H9 (cell line): ENCODE data around the gene HS1BP3. TPM values are rescaled to one million over a fixed set of nuclear protein-coding genes. Genes with fewer than 3 reads are reported as not detected.

Experiments used
- DNase-seq: peaks from one replicate; pipeline ENCODE4 v3.0.0-alpha.2; 2017
- H2AFZ ChIP-seq: one replicate; pipeline ENCODE4 v1.6.1; 2013; ENCODE audit warnings: mild to moderate bottlenecking, low read length, control low read depth, moderate library complexity
- H2AK5ac ChIP-seq: 2 replicates; pipeline ENCODE4 v1.6.1; 2013; ENCODE audit warnings: low read length, control low read depth, mixed read lengths; ENCODE audit not compliant: insufficient read length
- H2BK120ac ChIP-seq: one replicate; pipeline ENCODE4 v1.6.1; 2013; ENCODE audit warnings: low read depth, mild to moderate bottlenecking, low read length, control low read depth, inconsistent platforms; ENCODE audit not compliant: poor library complexity, severe bottlenecking
- H2BK12ac ChIP-seq: 2 replicates; pipeline ENCODE4 v1.6.1; 2013; ENCODE audit warnings: low read length, control low read depth, mixed read lengths, low read depth; ENCODE audit not compliant: insufficient read length
- H2BK15ac ChIP-seq: 2 replicates; pipeline ENCODE4 v1.6.1; 2013; ENCODE audit warnings: low read depth, low read length, control low read depth
- H2BK20ac ChIP-seq: one replicate; pipeline ENCODE4 v1.6.1; 2013; ENCODE audit warnings: low read depth, mild to moderate bottlenecking, low read length, control low read depth, inconsistent platforms; ENCODE audit not compliant: poor library complexity, severe bottlenecking
- H2BK5ac ChIP-seq: 2 replicates; pipeline ENCODE4 v1.6.1; 2013; ENCODE audit warnings: low read length, control low read depth, mixed read lengths; ENCODE audit not compliant: insufficient read length
- H3K14ac ChIP-seq: 2 replicates; pipeline ENCODE4 v1.6.1; 2013; ENCODE audit warnings: low read length, control low read depth; ENCODE audit not compliant: insufficient read depth
- H3K18ac ChIP-seq: 2 replicates; pipeline ENCODE4 v1.6.1; 2013; ENCODE audit warnings: low read depth, mild to moderate bottlenecking, mixed read lengths, low read length, control low read depth; ENCODE audit not compliant: insufficient read length
- H3K23ac ChIP-seq: 2 replicates; pipeline ENCODE4 v1.6.1; 2013; ENCODE audit warnings: low read length, control low read depth, mixed read lengths, low read depth; ENCODE audit not compliant: insufficient read length
- H3K23me2 ChIP-seq: 2 replicates; pipeline ENCODE4 v1.6.1; 2013; ENCODE audit warnings: low read depth, mild to moderate bottlenecking, mixed read lengths, low read length, control low read depth; ENCODE audit not compliant: insufficient read length, poor library complexity, severe bottlenecking
- H3K27ac ChIP-seq: 2 replicates; pipeline ENCODE4 v1.5.1; 2013; ENCODE audit warnings: low read length, control low read depth, mixed read lengths, low read depth; ENCODE audit not compliant: insufficient read length
- H3K27me3 ChIP-seq: 2 replicates; pipeline ENCODE4 v1.6.1; 2013; ENCODE audit warnings: low read length, control low read depth, inconsistent platforms; ENCODE audit not compliant: insufficient read depth
- H3K4ac ChIP-seq: 2 replicates; pipeline ENCODE4 v1.6.1; 2013; ENCODE audit warnings: low read depth, mild to moderate bottlenecking, control low read depth, inconsistent platforms, low read length, moderate library complexity
- H3K4me1 ChIP-seq: 2 replicates; pipeline ENCODE4 v1.6.1; 2013; ENCODE audit warnings: low read length, control low read depth, inconsistent platforms; ENCODE audit not compliant: insufficient read depth
- H3K4me2 ChIP-seq: 2 replicates; pipeline ENCODE4 v1.6.1; 2013; ENCODE audit warnings: low read length, control low read depth, mixed read lengths; ENCODE audit not compliant: insufficient read length, insufficient read depth
- H3K56ac ChIP-seq: 2 replicates; pipeline ENCODE4 v1.6.1; 2013; ENCODE audit warnings: low read depth, mild to moderate bottlenecking, mixed read lengths, low read length, control low read depth; ENCODE audit not compliant: insufficient read length
- H3K79me1 ChIP-seq: 2 replicates; pipeline ENCODE4 v1.6.1; 2013; ENCODE audit warnings: low read depth, mild to moderate bottlenecking, moderate library complexity, low read length, control low read depth, inconsistent platforms; ENCODE audit not compliant: insufficient read depth, poor library complexity, severe bottlenecking
- H3K79me2 ChIP-seq: 2 replicates; pipeline ENCODE4 v1.6.1; 2013; ENCODE audit warnings: low read length, control low read depth, inconsistent platforms; ENCODE audit not compliant: insufficient read depth
- H3K9ac ChIP-seq: 2 replicates; pipeline ENCODE4 v1.6.1; 2013; ENCODE audit warnings: low read length, control low read depth, mixed read lengths; ENCODE audit not compliant: insufficient read length; ENCODE audit errors: extremely low read depth
- H3K9me3 ChIP-seq: one replicate; pipeline ENCODE4 v1.6.1; 2013; ENCODE audit warnings: low read depth, low read length, inconsistent platforms; ENCODE audit not compliant: control insufficient read depth
- H3T11ph ChIP-seq: one replicate; pipeline ENCODE4 v1.6.1; 2013; ENCODE audit warnings: mild to moderate bottlenecking, low read length, control low read depth, inconsistent platforms
- H4K20me1 ChIP-seq: one replicate; pipeline ENCODE4 v1.6.1; 2013; ENCODE audit not compliant: control insufficient read depth, insufficient read length, insufficient read depth
- H4K5ac ChIP-seq: 2 replicates; pipeline ENCODE4 v1.6.1; 2013; ENCODE audit warnings: low read depth, mild to moderate bottlenecking, mixed read lengths, low read length, control low read depth; ENCODE audit not compliant: insufficient read length
- H4K8ac ChIP-seq: replicated peaks from 2 replicates; pipeline ENCODE4 v1.6.1; 2013; ENCODE audit warnings: low read length, control low read depth, mixed read lengths, low read depth; ENCODE audit not compliant: insufficient read length
- H4K91ac ChIP-seq: 2 replicates; pipeline ENCODE4 v1.6.1; 2013; ENCODE audit warnings: low read depth, mild to moderate bottlenecking, moderate library complexity, mixed read lengths, low read length, control low read depth; ENCODE audit not compliant: insufficient read length
- H3K27ac Mint-ChIP-seq, 3 experiments: 2 replicates in 2 of 3; 3 replicates in 1 of 3; pipeline ENCODE4 v1.8.0; 2020 to 2021; ENCODE audit warnings: mixed read lengths in 3 of 3, mild to moderate bottlenecking in 1 of 3, moderate library complexity in 1 of 3
- H3K27me3 Mint-ChIP-seq: 2 replicates; pipeline ENCODE4 v1.8.0; 2021; ENCODE audit warnings: low read depth, mild to moderate bottlenecking, moderate library complexity, mixed read lengths
- H3K36me3 Mint-ChIP-seq, 3 experiments: 2 replicates in 2 of 3; 3 replicates in 1 of 3; pipeline ENCODE4 v1.8.0; 2020 to 2021; ENCODE audit warnings: low read depth in 3 of 3, mixed read lengths in 3 of 3; ENCODE audit not compliant: insufficient read depth in 1 of 3
- H3K4me1 Mint-ChIP-seq, 2 experiments: 2 replicates each; pipeline ENCODE4 v1.8.0; 2020; ENCODE audit warnings: mixed read lengths in 2 of 2
- H3K4me3 Mint-ChIP-seq, 2 experiments: 2 replicates in 1 of 2; 3 replicates in 1 of 2; pipeline ENCODE4 v1.8.0; 2020 to 2021; ENCODE audit warnings: mild to moderate bottlenecking in 2 of 2, mixed read lengths in 2 of 2, moderate library complexity in 1 of 2
- H3K9me3 Mint-ChIP-seq, 2 experiments: 2 replicates in 1 of 2; 3 replicates in 1 of 2; pipeline ENCODE4 v1.8.0; 2020; ENCODE audit warnings: mild to moderate bottlenecking in 2 of 2, mixed read lengths in 2 of 2, moderate library complexity in 1 of 2
- WGBS: extraction: QIAGEN DNeasy Blood & Tissue Kit; methylation state at CpG from one replicate; pipeline ENCODE4 v1.1.7; 2013; ENCODE audit warnings: missing lambda C conversion rate, low lambda C conversion rate, mixed read lengths; ENCODE audit not compliant: insufficient read length; ENCODE audit errors: extremely low coverage; 5-methylcytosine and 5-hydroxymethylcytosine counted together
- total RNA-seq: library from RNA; stranded (reverse); gene quantifications from 2 replicates; pipeline ENCODE4 v1.2.1, GENCODE V29; 2021
- TF ChIP-seq, protein P1 (sequence below): fragments of 200-600 bp; sonication (generic); conservative IDR thresholded peaks from 3 replicates; pipeline ENCODE4 v1.8.0; 2021; ENCODE audit warnings: antibody characterized with exemption, mild to moderate bottlenecking

Gene HS1BP3
- total RNA-seq, 1 experiment from 2014 or later = 11.1 TPM

DNA sequence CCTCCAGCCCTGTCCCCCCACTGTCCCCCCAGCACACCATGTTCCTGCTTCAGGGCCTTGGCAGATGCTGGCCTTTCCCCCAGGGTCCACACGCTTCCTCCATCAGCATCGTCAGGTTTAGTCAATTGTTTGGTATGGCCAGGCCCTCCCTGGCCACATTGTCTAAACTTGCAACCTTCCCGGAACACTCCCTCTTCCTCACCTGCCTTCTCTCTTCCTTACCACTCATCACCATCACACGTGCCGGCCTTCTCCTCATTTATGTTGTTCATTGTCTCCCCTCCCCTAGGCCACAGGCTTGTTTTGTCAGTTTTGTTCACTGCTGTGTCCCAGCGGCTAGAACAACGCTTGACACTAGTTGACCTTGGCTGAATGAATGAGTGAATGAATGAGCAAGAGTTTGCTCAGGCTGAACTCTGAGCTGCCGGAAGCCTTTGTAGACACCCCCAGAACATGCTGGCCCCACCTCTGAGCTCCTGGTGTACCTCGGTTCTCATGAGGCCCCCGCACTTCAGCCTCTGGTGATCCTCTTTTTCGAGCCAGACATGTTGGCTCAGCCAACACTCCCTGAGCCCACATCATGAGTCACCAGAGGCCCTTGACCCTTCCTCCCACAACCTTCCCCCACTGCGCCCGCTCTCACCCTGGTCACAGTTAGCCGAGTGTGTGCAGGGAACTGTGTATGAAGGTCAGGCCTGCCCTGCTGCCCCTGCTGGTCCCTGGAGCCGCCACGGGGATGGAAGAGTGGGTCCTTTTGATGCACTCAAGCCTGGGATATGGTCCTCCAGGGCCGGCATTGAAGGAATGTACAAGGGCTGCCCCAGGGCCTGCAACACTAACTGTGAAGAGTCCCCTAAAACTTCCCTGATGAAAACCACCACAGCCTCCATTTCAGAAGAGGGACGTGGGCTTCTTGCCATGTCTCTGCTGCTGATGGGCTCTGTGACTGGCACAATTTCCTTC is 57.5 kb downstream of the HS1BP3 start:
- H3K56ac ChIP-seq = no peak overlapping the region
- H3K4me2 ChIP-seq = no peak overlapping the region
- DNase-seq = no peak
- H3K23ac ChIP-seq = no peak overlapping the region
- H3K4me1 ChIP-seq = no peaks in the 10 kb centered on the region; the same call in 1 of the 2 replicates
- no peak overlapping the region for H2BK20ac ChIP-seq
- no peak overlapping the region for H3T11ph ChIP-seq
- H4K91ac ChIP-seq = no peak overlapping the region
- H3K9ac ChIP-seq = no peak overlapping the region
- H2BK120ac ChIP-seq = no peak overlapping the region
- H3K4me3 Mint-ChIP-seq = no peak overlapping the region
- H3K9me3 ChIP-seq = no peaks in the 10 kb centered on the region
- H3K79me2 ChIP-seq = no peaks in the 10 kb centered on the region
- WGBS = no CpG with 5 or more reads among the region's 18 CpGs
- no peak overlapping the region for H2AFZ ChIP-seq
- no peak overlapping the region for H3K18ac ChIP-seq
- H3K27me3 ChIP-seq = no peaks in the 10 kb centered on the region
- H3K79me1 ChIP-seq = no peaks in the 10 kb centered on the region
- H4K8ac ChIP-seq = no peak overlapping the region
- no peaks in the 10 kb centered on the region for H4K20me1 ChIP-seq
- no peak overlapping the region for H3K27ac Mint-ChIP-seq
- no peak overlapping the region for H2AK5ac ChIP-seq
- no peak overlapping the region for H2BK15ac ChIP-seq
- H3K23me2 ChIP-seq = no peaks in the 10 kb centered on the region
- peaks cover 23% of the 10 kb centered on the region in 2 experiments for H3K4me1 Mint-ChIP-seq
- H3K14ac ChIP-seq = no peak overlapping the region; the same call in 1 of the 2 replicates
- no peak overlapping the region for H4K5ac ChIP-seq
- TF ChIP-seq, protein P1, sequence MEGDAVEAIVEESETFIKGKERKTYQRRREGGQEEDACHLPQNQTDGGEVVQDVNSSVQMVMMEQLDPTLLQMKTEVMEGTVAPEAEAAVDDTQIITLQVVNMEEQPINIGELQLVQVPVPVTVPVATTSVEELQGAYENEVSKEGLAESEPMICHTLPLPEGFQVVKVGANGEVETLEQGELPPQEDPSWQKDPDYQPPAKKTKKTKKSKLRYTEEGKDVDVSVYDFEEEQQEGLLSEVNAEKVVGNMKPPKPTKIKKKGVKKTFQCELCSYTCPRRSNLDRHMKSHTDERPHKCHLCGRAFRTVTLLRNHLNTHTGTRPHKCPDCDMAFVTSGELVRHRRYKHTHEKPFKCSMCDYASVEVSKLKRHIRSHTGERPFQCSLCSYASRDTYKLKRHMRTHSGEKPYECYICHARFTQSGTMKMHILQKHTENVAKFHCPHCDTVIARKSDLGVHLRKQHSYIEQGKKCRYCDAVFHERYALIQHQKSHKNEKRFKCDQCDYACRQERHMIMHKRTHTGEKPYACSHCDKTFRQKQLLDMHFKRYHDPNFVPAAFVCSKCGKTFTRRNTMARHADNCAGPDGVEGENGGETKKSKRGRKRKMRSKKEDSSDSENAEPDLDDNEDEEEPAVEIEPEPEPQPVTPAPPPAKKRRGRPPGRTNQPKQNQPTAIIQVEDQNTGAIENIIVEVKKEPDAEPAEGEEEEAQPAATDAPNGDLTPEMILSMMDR = no peak
- H3K4ac ChIP-seq = no peak overlapping the region
- no peak overlapping the region for H2BK5ac ChIP-seq
- H3K27ac ChIP-seq = no peak overlapping the region
- H3K27me3 Mint-ChIP-seq = peaks cover 17% of the 10 kb centered on the region
- no peak overlapping the region for H2BK12ac ChIP-seq
- no peaks in the 10 kb centered on the region for H3K9me3 Mint-ChIP-seq
- H3K36me3 Mint-ChIP-seq = no peaks in the 10 kb centered on the region
